HUES6 (cell line): ENCODE data around the gene GATAD2A.
A peak's percentile ranks its signal among the peaks of the same experiment; 100 is the strongest.

Experiments
- H3K27ac ChIP-seq: 2 replicates; pipeline ENCODE4 v1.7.0; 2013; ENCODE audit warnings: low read depth, mild to moderate bottlenecking, low read length, inconsistent platforms
- H3K27me3 ChIP-seq: 2 replicates; pipeline ENCODE4 v1.6.1; 2013; ENCODE audit warnings: low read length; ENCODE audit not compliant: control insufficient read depth, insufficient read depth
- H3K36me3 ChIP-seq: 2 replicates; pipeline ENCODE4 v1.6.1; 2013; ENCODE audit warnings: low read length; ENCODE audit not compliant: control insufficient read depth, insufficient read depth
- H3K4me1 ChIP-seq: 2 replicates; pipeline ENCODE4 v1.6.1; 2013; ENCODE audit warnings: low read length; ENCODE audit not compliant: control insufficient read depth, insufficient read depth
- H3K4me3 ChIP-seq: 2 replicates; pipeline ENCODE4 v1.5.1; 2013; ENCODE audit warnings: low read depth, low read length
- H3K9ac ChIP-seq: one replicate; pipeline ENCODE4 v1.6.1; 2013; ENCODE audit warnings: mild to moderate bottlenecking, low read length
- H3K9me3 ChIP-seq: 2 replicates; pipeline ENCODE4 v1.6.1; 2013; ENCODE audit warnings: low read depth, low read length; ENCODE audit not compliant: control insufficient read depth, insufficient read depth

The GATAD2A gene

DNA sequence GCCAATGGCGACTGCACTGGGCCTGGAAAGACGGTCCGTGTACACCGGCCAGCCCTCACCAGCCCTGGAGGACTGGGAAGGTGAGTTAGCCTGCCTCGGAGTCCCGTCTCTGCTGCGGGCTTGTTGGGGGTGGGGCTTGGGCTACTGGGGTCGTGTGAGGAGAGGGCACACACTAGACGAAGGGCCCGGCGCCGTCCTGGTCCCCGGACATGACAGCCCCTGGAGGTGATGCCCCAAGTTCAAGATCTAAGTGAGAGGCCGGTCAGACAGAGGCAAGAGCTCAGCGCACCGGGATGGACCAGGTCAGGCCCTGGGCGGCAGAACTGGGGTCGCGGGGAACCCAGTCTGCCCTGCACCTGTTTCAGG lies 134.2 kb downstream of the GATAD2A start:
- Histone ChIP-seq H3K27me3 (peaks cover 36% of the 10 kb centered on the region), H3K9me3 (no peaks in the 10 kb centered on the region), H3K9ac (no peak overlapping the region), H3K36me3 (no peaks in the 10 kb centered on the region; the same call in 1 of the 2 replicates), H3K27ac (no peak overlapping the region), H3K4me1 (peaks cover 8% of the 10 kb centered on the region; the same call in 1 of the 2 replicates), H3K4me3 (no peak overlapping the region)

DNA sequence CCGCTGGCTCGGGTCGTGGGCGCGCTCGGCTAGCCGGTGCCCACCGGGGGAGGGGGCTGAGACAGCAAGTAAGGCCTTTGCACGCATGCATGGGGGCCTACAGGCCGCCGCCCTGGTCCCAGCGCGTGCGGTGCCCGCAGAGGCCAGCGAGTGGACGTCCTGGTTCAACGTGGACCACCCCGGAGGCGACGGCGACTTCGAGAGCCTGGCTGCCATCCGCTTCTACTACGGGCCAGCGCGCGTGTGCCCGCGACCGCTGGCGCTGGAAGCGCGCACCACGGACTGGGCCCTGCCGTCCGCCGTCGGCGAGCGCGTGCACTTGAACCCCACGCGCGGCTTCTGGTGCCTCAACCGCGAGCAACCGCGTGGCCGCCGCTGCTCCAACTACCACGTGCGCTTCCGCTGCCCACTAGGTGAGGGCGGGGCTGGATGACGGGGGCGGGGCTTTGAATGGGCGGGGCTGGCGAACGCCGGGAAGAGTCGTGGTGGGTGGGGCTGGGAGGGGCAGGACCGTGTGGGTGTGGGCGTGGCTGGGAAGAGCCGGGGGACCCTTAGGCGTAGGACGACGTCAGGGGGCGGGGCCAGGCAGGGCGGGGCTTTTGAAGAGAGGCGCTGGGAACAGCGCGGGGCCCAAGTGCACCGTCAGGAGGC lies 134.7 kb downstream of the GATAD2A start:
- Histone ChIP-seq H3K27me3 (peaks cover 36% of the 10 kb centered on the region), H3K27ac (no peak overlapping the region), H3K36me3 (no peaks in the 10 kb centered on the region; the same call in 1 of the 2 replicates), H3K4me3 (peak overlapping the region; percentile 76), H3K9me3 (no peaks in the 10 kb centered on the region), H3K9ac (no peak overlapping the region), H3K4me1 (peaks cover 8% of the 10 kb centered on the region; the same call in 1 of the 2 replicates)

DNA sequence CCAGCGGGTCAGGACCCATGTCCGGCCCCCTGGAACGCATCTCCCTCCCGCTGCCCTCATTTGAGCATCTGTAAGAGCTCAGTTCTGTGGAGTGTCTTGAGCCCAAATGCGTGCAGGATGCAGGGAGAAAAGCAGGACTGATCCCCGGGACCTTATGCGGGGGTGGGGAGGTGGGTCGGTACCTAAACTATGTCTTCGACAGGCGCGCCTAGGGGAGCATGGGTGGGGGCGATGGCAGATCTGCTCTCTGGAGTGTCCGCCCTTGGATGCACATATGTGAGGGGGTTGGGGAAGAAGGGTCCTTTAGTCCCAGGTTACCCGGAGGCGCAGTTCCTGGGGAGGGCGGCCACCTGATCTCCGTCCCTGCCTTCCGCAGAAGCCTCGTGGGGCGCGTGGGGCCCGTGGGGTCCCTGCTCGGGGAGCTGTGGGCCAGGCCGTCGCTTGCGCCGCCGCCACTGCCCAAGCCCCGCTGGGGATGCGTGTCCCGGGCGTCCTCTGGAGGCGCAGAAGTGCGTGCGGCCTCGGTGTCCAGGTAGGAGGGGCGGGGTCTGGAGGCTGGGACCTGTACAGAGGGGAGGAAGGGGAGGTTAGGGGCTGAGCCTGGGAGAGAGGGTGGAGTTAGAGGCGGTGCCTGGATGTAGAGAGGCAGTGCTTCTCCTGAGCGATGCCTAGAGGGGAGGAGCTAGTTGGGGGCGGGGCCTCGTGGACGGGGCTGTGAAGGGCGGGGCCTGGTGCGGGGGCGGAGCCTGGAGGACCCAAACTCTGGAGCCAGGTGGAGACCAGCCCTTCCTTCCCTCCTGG lies 135.4 kb downstream of the GATAD2A start:
- Histone ChIP-seq H3K27me3 (peaks cover 36% of the 10 kb centered on the region), H3K27ac (no peak overlapping the region), H3K4me3 (peak overlapping the region; percentile 76), H3K9me3 (no peaks in the 10 kb centered on the region), H3K9ac (peak overlapping the region; percentile 42), H3K36me3 (no peaks in the 10 kb centered on the region), H3K4me1 (peaks cover 8% of the 10 kb centered on the region; the same call in 1 of the 2 replicates)

DNA sequence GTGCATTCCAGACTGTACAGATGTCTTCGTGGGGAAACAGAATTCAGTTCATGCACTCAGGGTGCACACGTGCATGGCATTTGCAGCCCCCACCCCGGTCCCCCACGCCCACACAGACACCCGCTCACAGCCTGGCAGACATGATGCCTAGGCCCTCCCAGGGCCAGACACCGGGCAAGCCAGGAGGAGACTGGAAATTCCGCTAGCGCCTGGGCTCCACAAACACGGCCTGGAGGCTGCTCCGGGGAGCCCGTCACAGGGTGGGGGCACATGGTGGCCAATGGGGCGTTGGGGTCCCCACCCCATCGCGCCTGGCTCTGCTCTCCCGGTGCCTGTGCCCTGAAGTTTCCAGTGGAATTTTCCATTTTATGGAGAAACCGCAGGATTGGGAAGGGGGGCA lies 136.1 kb downstream of the GATAD2A start:
- H3K27ac ChIP-seq, result no peak overlapping the region
- no peaks in the 10 kb centered on the region for H3K36me3 ChIP-seq
- no peak overlapping the region for H3K9ac ChIP-seq
- peaks cover 36% of the 10 kb centered on the region for H3K27me3 ChIP-seq
- H3K4me1 ChIP-seq, result peaks cover 8% of the 10 kb centered on the region; the same call in 1 of the 2 replicates
- H3K4me3 ChIP-seq, result no peak overlapping the region
- H3K9me3 ChIP-seq, result no peaks in the 10 kb centered on the region

DNA sequence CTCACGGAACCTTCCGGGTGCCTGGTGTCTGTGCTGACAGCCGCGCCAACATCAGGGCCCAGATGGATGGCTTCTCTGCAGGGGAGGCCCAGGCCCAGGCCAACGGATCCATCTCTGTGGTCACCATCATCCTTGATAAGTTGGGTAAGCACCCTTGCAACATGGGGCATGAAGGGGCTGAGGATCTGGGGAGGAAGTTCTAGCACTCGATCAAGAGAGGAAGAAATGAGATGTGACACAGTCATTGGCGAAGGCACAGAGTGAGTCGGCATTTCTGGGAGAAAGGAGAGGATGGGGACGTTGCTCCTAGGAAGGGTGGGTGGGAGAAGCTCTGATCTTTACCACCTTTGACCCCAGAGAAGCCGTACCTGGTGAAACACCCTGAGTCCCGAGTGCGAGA lies 137.0 kb downstream of the GATAD2A start:
- Histone ChIP-seq H3K36me3 (no peaks in the 10 kb centered on the region), H3K27me3 (peaks cover 33% of the 10 kb centered on the region), H3K4me1 (peaks cover 8% of the 10 kb centered on the region; the same call in 1 of the 2 replicates), H3K9me3 (no peaks in the 10 kb centered on the region), H3K9ac (no peak overlapping the region), H3K4me3 (no peak overlapping the region), H3K27ac (no peak overlapping the region)

DNA sequence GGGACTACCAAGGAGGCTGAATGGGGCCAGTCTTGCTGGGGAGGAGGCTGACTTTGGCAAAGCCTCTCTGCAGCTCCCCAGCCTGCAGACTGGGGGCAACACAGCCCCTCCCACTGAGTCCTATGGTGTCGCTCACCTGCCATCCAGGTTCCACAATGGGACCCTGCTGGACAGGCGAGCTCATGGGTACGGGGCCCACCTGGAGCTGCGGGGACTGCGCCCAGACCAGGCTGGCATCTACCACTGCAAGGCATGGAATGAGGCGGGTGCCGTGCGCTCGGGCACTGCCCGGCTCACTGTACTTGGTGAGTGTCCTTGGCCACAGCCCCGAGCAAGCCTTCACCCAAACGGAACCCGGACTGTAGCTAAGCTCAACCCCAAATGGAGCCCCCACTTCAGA lies 137.6 kb downstream of the GATAD2A start:
- H3K9me3 ChIP-seq, result no peaks in the 10 kb centered on the region
- H3K27me3 ChIP-seq, result peaks cover 27% of the 10 kb centered on the region
- H3K4me1 ChIP-seq, result peaks cover 8% of the 10 kb centered on the region; the same call in 1 of the 2 replicates
- H3K36me3 ChIP-seq, result no peaks in the 10 kb centered on the region
- H3K9ac ChIP-seq, result no peak overlapping the region
- H3K27ac ChIP-seq, result no peak overlapping the region
- H3K4me3 ChIP-seq, result no peak overlapping the region

DNA sequence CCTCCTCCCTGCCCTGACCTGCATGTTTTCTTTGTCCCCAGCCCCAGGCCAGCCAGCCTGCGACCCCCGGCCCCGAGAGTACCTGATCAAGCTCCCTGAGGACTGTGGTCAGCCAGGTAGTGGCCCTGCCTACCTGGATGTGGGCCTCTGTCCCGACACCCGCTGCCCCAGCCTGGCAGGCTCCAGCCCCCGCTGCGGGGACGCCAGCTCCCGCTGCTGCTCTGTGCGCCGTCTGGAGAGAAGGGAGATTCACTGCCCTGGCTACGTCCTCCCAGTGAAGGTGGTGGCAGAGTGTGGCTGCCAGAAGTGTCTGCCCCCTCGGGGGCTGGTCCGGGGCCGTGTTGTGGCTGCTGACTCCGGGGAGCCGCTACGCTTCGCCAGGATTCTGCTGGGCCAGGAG lies 138.2 kb downstream of the GATAD2A start:
- H3K4me1 ChIP-seq, result peaks cover 8% of the 10 kb centered on the region; the same call in 1 of the 2 replicates
- H3K4me3 ChIP-seq, result no peak overlapping the region
- H3K9me3 ChIP-seq, result no peaks in the 10 kb centered on the region
- H3K9ac ChIP-seq, result no peak overlapping the region
- H3K36me3 ChIP-seq, result no peaks in the 10 kb centered on the region
- H3K27ac ChIP-seq, result no peak overlapping the region
- peaks cover 22% of the 10 kb centered on the region for H3K27me3 ChIP-seq

DNA sequence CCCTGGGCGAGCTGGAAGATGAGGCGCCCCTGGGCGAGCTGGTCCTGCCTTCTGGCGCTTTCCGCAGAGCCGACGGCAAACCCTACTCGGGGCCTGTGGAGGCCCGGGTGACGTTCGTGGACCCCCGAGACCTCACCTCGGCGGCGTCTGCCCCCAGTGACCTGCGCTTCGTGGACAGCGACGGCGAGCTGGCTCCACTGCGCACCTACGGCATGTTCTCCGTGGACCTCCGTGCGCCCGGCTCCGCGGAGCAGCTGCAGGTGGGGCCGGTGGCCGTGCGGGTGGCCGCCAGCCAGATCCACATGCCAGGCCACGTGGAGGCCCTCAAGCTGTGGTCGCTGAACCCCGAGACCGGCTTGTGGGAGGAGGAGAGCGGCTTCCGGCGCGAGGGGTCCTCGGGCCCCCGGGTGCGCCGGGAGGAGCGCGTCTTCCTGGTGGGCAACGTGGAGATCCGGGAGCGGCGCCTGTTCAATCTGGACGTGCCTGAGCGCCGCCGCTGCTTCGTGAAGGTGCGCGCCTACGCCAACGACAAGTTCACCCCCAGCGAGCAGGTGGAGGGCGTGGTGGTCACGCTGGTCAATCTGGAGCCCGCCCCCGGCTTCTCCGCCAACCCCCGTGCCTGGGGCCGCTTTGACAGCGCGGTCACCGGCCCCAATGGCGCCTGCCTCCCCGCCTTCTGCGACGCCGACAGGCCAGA lies 138.9 kb downstream of the GATAD2A start:
- Histone ChIP-seq H3K27ac (no peak overlapping the region), H3K27me3 (peaks cover 14% of the 10 kb centered on the region), H3K4me1 (peaks cover 8% of the 10 kb centered on the region; the same call in 1 of the 2 replicates), H3K36me3 (no peaks in the 10 kb centered on the region), H3K9ac (no peak overlapping the region), H3K4me3 (no peak overlapping the region), H3K9me3 (no peaks in the 10 kb centered on the region)

DNA sequence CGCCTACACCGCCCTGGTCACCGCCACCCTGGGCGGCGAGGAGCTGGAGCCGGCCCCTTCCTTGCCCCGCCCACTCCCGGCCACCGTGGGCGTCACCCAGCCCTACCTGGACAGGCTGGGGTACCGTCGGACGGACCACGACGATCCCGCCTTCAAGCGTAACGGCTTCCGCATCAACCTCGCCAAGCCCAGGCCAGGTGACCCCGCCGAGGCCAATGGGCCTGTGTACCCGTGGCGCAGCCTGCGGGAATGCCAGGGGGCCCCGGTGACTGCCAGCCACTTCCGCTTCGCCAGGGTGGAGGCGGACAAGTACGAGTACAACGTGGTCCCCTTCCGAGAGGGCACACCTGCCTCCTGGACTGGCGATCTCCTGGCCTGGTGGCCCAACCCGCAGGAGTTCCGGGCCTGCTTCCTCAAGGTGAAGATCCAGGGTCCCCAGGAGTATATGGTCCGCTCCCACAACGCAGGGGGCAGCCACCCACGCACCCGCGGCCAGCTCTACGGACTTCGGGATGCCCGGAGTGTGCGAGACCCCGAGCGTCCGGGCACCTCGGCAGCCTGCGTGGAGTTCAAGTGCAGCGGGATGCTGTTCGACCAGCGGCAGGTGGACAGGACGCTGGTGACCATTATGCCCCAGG lies 139.6 kb downstream of the GATAD2A start:
- Histone ChIP-seq H3K27me3 (peaks cover 7% of the 10 kb centered on the region), H3K27ac (no peak overlapping the region), H3K9ac (no peak overlapping the region), H3K9me3 (no peaks in the 10 kb centered on the region), H3K36me3 (no peaks in the 10 kb centered on the region), H3K4me3 (no peak overlapping the region), H3K4me1 (peaks cover 2% of the 10 kb centered on the region; the same call in 1 of the 2 replicates)

DNA sequence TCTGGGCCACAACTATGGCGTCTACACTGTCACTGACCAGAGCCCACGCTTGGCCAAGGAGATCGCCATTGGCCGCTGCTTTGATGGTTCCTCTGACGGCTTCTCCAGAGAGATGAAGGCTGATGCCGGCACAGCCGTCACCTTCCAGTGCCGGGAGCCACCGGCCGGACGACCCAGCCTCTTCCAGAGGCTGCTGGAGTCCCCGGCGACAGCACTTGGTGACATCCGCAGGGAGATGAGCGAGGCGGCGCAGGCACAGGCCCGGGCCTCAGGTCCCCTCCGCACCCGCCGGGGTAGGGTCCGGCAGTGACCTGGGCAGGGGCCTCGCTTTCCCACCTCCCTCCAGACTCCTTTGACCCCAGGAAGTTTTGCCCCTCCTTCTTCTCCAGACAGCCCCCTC lies 140.2 kb downstream of the GATAD2A start:
- no peaks in the 10 kb centered on the region for H3K36me3 ChIP-seq
- H3K4me1 ChIP-seq, result no peaks in the 10 kb centered on the region; the same call in 1 of the 2 replicates
- H3K9ac ChIP-seq, result no peak overlapping the region
- no peak overlapping the region for H3K4me3 ChIP-seq
- no peak overlapping the region for H3K27ac ChIP-seq
- no peaks in the 10 kb centered on the region for H3K9me3 ChIP-seq
- H3K27me3 ChIP-seq, result peaks cover 3% of the 10 kb centered on the region
